AG08396 (cell line): Measurements from ENCODE around the gene CDHR2.
"Not testable (repeated sequence)": the region's sequence is repeated elsewhere in the genome, so short reads cannot be mapped to it uniquely, and the experiment has no call there.

Experiments used
- DNase-seq: peaks from one replicate; pipeline ENCODE4 v3.0.0; 2012; ENCODE audit warnings: low spot score, mixed read lengths

The CDHR2 gene

DNA sequence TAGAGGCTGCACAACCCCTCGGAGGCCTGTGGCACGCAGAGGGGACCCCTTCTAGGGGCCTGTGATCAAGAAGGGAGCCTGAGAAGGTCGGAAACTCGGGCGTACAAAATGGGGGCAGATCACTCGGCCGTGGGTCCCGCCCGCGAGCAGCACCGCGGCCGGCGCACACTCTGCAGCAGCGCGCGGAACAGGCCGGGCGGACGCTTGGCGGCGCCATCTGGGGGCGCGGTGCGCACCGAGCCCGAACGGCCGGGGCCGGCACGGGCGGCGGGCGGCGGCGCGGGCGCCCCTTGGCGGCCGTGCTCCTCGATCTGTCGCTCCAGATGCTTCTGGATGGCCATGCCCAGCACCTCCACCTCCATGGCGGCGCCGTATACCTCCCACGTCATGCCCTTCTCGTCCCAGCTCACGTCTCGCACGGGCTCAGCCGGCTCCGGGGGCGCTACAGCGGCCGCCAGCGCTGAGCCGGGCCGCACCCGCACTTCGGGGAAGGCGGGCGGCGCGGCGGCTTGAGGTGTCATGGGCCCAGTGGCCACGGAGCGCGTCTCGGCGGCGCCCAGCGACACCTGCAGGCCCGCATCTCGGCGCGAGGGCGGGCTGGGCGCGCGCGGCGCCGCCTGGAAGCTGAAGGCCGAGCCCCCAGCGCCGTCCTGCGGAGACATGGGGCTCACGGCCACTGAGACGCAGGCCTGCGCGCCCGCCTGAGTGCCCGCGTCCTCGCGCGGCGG is 47.7 kb downstream of the CDHR2 start:
- DNase-seq = peak; percentile 50

DNA sequence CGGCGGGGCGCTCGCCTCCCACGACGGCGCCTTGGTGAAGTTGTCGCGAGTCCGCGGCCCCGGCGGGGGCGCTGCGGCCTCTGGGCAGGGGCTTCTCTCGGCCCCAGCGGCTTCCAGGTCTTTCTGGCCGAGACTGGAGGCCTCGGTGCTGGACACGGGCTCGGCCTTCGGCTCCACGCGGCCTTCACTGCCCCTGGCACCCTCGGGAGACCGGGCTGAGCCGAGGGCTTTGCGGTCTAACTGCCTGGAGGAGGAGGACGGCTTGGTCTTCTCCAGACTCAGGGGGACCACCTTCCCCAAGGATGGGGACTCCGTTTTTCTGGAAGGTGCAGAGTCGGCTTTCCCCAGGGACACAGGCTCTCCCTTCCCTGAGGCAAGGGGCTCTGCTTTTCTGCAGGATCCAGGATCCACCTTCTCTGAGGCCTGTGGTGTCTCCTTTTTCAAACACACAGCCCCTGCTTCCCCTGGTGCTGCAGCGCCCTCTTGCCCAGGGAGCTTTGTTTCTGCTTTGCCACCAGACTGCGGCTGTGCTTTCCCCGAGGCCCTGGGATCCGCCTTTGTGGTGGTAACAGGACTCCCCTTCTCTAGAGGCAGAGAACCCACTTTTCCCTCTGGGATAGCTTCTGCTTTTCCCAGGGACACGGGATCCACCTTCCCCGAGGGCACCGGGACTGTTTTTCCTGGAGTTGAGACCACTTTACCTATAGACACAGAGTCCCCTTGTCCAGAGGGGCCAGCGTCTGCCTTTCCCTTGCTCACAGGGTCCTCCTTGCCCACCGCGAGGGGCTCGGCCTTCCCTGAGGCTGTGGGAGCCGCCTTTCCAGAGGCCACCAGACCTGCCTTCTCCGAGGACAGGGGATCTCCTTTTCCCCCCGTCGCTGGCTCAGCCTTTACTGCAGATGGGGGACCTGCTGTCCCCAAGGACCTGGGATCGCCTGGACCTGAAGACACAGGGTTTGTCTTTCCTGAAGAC is 48.6 kb downstream of the CDHR2 start:
- DNase-seq = no peak

GRCh38 chr5:176599749-176600430 is 50.7 kb downstream of the CDHR2 start:
- DNase-seq = not testable (repeated sequence)

DNA sequence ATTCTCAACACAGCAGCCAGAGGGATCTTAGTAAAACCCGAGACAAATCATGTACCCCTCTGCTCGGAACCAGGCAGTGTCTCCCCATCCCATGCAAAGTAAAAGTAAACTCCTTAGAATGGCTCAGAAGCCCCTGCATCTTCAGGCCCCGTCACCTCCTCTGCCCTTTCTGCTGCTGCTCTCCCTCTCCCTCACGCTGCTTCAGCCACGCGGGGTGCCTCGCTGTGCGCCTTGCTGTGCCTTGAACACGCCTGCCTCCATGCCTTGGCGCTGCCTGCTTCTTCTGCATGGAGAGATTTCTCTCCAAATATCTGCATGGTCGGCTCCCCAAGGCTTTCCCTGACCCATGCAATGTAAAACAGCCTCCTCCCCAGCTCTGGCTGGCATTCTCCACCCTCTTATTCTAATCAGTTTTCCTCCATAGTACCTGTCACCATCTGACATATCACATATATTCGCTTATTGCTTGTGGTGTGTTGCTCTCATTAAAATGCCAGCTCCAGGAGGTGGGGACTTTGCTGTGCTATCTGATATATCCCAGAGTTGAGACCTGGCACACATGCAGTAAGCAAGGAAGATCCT is 52.9 kb downstream of the CDHR2 start:
- DNase-seq = no peak

DNA sequence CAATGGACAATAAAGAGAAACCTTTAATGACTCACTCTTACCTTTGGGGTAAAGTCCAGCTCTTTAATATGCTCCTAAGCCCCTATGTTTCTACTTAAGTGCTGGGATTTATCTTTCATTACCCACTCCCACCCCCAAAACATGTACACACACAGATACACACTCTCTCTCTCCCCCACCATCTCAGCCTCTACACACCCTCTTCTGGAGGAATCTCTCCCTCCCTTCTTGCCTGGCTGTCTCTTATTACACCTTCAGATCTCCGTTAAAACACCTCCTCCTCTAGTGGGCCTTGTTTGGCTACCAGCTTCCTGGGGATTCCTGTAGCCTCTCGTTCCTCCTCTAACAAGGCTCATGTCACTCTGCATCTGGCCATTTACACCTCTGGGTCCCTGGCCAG is 53.9 kb downstream of the CDHR2 start:
- no peak for DNase-seq

DNA sequence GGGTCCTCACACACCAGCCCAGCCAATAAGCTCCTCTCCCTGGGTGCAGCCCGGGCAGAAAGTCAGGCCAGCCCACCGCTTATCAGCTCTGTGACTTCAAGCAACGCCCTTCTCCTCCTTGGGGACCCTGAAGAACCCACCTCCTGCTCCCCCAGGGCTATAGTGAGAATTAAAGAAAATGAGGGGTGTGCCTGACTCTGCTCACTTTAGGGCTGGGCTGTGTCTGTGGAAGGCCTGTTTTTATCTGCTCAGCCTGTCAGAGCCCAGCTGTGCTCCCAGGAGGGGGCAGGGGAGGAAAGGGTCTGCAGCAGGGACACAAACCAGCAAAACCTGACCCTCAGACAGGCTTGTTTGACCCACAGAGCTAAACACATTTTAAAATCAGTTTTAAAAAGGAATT is 56.9 kb downstream of the CDHR2 start:
- DNase-seq = no peak

- no peak for DNase-seq
These were observed 57.7 kb downstream of the CDHR2 start for GRCh38 chr5:176606875-176607274.

GRCh38 chr5:176608142-176608705 is 59.1 kb downstream of the CDHR2 start:
- DNase-seq = no peak

GRCh38 chr5:176608937-176609723 is 60.0 kb downstream of the CDHR2 start:
- no peak for DNase-seq

DNA sequence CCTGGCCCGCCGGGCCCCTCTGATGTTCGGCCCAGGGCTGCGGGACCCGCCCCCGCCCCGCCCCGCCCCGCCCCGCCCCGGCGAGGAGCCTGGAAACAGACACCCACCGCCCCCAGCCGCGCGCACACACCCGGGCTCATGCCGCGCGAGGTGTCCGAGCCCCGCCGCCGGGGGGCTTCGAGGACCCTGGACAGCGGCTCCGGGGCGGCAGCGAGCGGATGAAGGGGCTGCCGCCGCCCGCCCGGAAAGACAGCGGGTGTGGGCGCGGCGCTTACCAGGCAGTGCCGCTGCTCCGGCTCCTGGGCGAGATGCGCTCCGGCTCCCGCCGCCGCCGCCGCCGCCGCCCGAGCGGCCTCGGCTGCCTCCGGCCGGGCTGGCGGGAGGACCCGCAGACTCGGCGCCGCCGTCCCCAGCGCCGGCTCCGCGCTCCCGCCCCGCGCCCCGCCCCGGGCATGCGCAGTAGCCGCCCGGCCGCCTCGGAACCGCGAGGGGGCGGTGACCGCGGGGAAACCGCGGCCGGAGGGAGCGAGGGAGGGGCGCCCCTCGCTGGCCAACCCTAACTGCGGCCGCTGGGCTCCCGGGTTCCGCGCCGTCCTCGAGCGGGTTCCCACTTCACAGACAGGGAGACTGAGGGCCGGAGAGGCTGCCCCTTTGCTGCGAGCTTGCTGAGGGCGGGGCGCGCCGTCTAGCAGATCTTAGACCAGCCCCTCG is 60.7 kb downstream of the CDHR2 start, which contains the start of gene GPRIN1:
TSS of gene GPRIN1 (minus strand) at position 433 of the 711 bp plus-strand sequence. CDS start 10,322 bp downstream, outside the sequence.
- DNase-seq = peak; percentile 98

DNA sequence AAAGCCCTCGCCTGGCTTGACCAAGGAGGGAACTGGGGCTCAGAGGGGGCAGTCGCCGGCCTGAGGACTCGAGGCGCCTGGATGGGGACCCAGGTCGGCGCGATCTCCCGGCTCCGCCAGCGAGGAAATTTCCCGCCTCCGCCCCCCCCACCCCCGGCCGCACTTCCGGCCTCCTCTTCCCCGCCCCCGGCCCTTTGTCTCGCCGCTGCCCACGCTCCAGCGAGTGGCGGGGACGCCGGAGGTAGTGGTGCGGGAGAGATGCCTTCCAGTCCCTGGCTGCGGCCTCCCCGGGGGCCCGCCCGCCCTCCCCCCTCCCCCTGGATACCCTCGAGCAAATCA is 61.3 kb downstream of the CDHR2 start:
- DNase-seq = no peak

GRCh38 chr5:176611435-176611834 is 62.3 kb downstream of the CDHR2 start:
- DNase-seq = peak; percentile 86

- DNase-seq = no peak
These were observed 62.9 kb downstream of the CDHR2 start for GRCh38 chr5:176612008-176612407.

GRCh38 chr5:176612855-176613254 is 63.7 kb downstream of the CDHR2 start:
- DNase-seq = no peak

- peak; percentile 89 for DNase-seq
These were observed 65.8 kb downstream of the CDHR2 start for GRCh38 chr5:176614805-176615478.

DNA sequence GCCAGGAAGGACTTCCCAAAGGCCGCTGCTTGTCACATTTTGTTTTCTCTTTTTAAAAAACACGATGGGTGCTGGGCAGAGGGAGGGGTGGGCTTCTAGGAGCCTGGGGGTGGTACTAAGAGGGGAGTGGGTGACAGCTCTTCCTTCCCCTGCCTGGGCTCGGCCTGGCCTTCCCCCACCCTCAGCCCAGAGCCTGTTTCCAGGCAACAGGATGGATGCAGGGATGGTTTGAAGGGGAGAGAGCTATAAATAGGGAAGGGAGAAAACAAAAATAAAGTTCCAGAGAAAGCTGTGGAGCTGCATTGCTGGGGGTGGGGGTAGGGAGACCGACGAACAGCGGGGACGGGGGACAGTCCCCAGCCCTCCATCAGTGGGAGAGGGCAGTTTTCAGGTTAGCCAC is 67.4 kb downstream of the CDHR2 start:
- DNase-seq = no peak

- no peak for DNase-seq
These were observed 69.6 kb downstream of the CDHR2 start for GRCh38 chr5:176618783-176619182.

GRCh38 chr5:176619203-176619568 is 70.0 kb downstream of the CDHR2 start:
- DNase-seq = peak; percentile 93

GRCh38 chr5:176619569-176620332 is 70.6 kb downstream of the CDHR2 start:
- DNase-seq = no peak
